HEK293T (cell line): ENCODE results near the gene TSPAN14.

Experiments
- ARNT ChIP-seq: fragments of 450-650 bp; IDR thresholded peaks from 2 replicates; pipeline ENCODE4 v1.6.1; 2017; ENCODE audit warnings: mild to moderate bottlenecking
- BHLHE40 ChIP-seq: fragments of 450-650 bp; IDR thresholded peaks from 2 replicates; pipeline ENCODE4 v1.6.1; 2016; ENCODE audit warnings: mild to moderate bottlenecking, moderate library complexity, borderline replicate concordance
- ELF4 ChIP-seq: fragments of 450-650 bp; IDR thresholded peaks from 2 replicates; pipeline ENCODE4 v1.6.1; 2017; ENCODE audit warnings: antibody characterized with exemption
- FOXA1 ChIP-seq: fragments of 450-650 bp; IDR thresholded peaks from 2 replicates; pipeline ENCODE4 v1.6.1; 2016; ENCODE audit warnings: mild to moderate bottlenecking
- FOXK2 ChIP-seq: fragments of 450-650 bp; IDR thresholded peaks from 2 replicates; pipeline ENCODE4 v1.6.1; 2016; ENCODE audit warnings: mild to moderate bottlenecking
- FOXM1 ChIP-seq: fragments of 450-650 bp; IDR thresholded peaks from 2 replicates; pipeline ENCODE4 v1.6.1; 2017; ENCODE audit warnings: mild to moderate bottlenecking, borderline replicate concordance
- HDGF ChIP-seq: fragments of 450-650 bp; IDR thresholded peaks from 2 replicates; pipeline ENCODE4 v1.6.1; 2017; ENCODE audit warnings: antibody characterized with exemption, borderline replicate concordance
- L3MBTL2 ChIP-seq: fragments of 450-650 bp; conservative IDR thresholded peaks from 2 replicates; pipeline ENCODE4 v1.6.1; 2016; ENCODE audit warnings: mild to moderate bottlenecking
- NFRKB ChIP-seq: fragments of 450-650 bp; IDR thresholded peaks from 2 replicates; pipeline ENCODE4 v1.6.1; 2016; ENCODE audit warnings: mild to moderate bottlenecking, moderate library complexity
- SP1 ChIP-seq: fragments of 450-650 bp; IDR thresholded peaks from 2 replicates; pipeline ENCODE4 v1.6.1; 2017
- SUZ12 ChIP-seq: fragments of 450-650 bp; IDR thresholded peaks from 2 replicates; pipeline ENCODE4 v1.6.1; 2016; ENCODE audit warnings: mild to moderate bottlenecking
- TARDBP ChIP-seq: fragments of 450-650 bp; IDR thresholded peaks from 2 replicates; pipeline ENCODE4 v1.6.1; 2016
- ZNF384 ChIP-seq: fragments of 450-650 bp; IDR thresholded peaks from 2 replicates; pipeline ENCODE4 v1.6.1; 2016
- TF ChIP-seq, protein P1 (sequence below): fragments of 450-650 bp; IDR thresholded peaks from 2 replicates; pipeline ENCODE4 v1.6.1; 2016

DNA sequence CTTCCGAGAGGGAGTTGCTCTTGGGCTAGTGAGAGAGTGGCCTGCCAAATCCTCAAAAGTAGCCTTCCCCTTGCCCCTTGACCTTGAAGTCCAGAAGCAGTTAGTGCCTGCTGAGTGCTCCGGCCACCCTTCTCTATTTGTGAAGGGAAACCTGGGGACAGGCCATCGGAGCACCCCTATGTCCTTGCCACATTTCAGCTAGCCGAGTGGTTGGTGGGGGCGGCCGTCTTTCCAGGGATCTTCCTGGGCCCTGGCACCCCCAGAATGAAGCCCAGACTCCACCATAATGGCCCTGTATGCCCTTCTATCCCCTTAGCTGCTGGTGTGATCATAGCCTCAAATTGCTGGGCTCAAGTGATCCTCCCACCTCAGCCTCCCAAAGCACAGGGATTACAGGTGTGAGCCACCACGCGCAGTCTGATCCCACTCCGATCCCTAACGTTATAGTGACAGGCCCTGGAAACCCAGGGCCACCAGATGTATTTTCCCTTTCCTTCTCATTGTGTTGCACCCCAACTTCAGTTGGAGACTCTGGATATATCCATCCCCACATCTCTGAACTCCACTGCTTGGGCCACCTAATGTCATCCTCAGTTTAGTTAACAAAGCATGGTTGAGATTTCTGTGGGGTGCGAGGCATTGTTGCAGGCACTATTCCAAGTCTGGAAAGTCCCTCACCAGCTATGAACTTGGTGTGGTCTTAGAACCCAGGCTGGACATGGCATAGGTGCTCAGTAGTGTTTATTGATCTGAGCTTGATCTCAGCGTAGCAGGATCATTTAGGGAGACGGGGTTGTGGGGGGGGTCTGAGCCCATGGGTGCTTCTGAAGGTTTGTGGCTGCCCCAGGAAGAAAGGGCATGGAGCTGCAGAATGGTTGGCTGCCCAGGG lies 1.6 kb downstream of the TSPAN14 start:
- TF ChIP-seq NFRKB (no peak), FOXK2 (no peak), ELF4 (no peak), BHLHE40 (no peak), L3MBTL2 (no peak), TARDBP (no peak), SP1 (no peak), ARNT (no peak), FOXM1 (no peak), FOXA1 (no peak), SUZ12 (no peak), ZNF384 (no peak), HDGF (no peak)
- TF ChIP-seq, protein P1, sequence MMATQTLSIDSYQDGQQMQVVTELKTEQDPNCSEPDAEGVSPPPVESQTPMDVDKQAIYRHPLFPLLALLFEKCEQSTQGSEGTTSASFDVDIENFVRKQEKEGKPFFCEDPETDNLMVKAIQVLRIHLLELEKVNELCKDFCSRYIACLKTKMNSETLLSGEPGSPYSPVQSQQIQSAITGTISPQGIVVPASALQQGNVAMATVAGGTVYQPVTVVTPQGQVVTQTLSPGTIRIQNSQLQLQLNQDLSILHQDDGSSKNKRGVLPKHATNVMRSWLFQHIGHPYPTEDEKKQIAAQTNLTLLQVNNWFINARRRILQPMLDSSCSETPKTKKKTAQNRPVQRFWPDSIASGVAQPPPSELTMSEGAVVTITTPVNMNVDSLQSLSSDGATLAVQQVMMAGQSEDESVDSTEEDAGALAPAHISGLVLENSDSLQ: no peak
